GM12878 (cell line): ENCODE measurements around the gene ANXA11.

Experiments
- CREB1 ChIP-seq: IDR thresholded peaks from 2 replicates; pipeline ENCODE4 v1.6.1; 2012; ENCODE audit warnings: low read depth, mild to moderate bottlenecking, inconsistent platforms
- ETV6 ChIP-seq, 2 experiments: fragments of 450-650 bp in 1 of 2; IDR thresholded peaks in 1 of 2; conservative IDR thresholded peaks in 1 of 2; 2 replicates each; pipeline ENCODE4 v1.6.1; 2014; ENCODE audit warnings: antibody characterized with exemption in 1 of 2, borderline replicate concordance in 1 of 2, low read depth in 1 of 2, mild to moderate bottlenecking in 1 of 2, moderate library complexity in 1 of 2
- RAD21 ChIP-seq: IDR thresholded peaks from 2 replicates; pipeline ENCODE4 v1.6.1; 2011; ENCODE audit warnings: mild to moderate bottlenecking, low read depth, low read length, moderate library complexity; ENCODE audit not compliant: insufficient read depth
- SMC3 ChIP-seq: IDR thresholded peaks from 2 replicates; pipeline ENCODE4 v1.6.1; 2011; ENCODE audit warnings: low read length, improper control_type of control experiment, borderline replicate concordance
- TF ChIP-seq, protein P1 (sequence below): IDR thresholded peaks from 2 replicates; pipeline ENCODE4 v1.6.1; 2012; ENCODE audit warnings: low read depth, low read length, improper control_type of control experiment

DNA sequence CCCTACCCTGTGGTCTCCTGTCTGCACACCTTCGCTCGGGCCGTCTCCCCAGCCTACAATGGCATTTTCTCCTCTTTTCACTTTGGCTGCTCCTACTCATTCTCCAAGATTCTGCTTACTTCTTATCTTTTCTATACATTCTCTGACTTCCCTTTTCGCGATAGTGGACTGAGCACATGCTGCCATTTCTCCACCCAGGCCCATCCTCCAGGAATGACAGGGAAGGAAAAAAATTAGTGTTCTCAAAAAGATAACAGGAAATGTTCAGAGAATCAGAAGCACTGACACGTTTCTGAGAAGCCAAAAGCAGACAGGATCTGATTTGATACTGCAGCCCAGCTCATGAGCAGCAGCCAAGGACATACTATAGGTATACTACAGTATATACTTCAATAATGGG, 6.4 kb upstream of the ANXA11 start:
- TF ChIP-seq ETV6 (conservative IDR thresholded peaks at IDR 0.05 in 1 of 2, IDR thresholded peaks at IDR 0.05 in 1 of 2; ENCODE audit: borderline replicate concordance in 1 of 2, low read depth in 1 of 2), result no peak
- TF ChIP-seq SMC3, result no peak
- TF ChIP-seq CREB1, result no peak
- TF ChIP-seq, protein P1, sequence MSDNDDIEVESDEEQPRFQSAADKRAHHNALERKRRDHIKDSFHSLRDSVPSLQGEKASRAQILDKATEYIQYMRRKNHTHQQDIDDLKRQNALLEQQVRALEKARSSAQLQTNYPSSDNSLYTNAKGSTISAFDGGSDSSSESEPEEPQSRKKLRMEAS, result no peak
- TF ChIP-seq RAD21, result no peak
